Measurements from ENCODE around the gene CIRBP. TPM values are rescaled to one million over a fixed set of nuclear protein-coding genes. Genes with fewer than 3 reads are reported as not detected.

CIRBP gene
- total and polyA plus RNA-seq, 9 of the 15 experiments (the other 6 are each of a cell fraction or from before 2014, with no cell fraction given) = 20.5 to 327 (median 176) TPM

- H4K20me1 ChIP-seq (replicated peaks; ENCODE audit: control insufficient read depth, insufficient read depth, low read length) = peaks cover 20% of the 10 kb centered on the region
- FAIRE-seq (no peak), DNase-seq (ENCODE audit: extremely low read depth in 1 of 4, low spot score in 3 of 4) (no peak), ATAC-seq (no peak)
- ChIA-PET CTCF (ENCODE audit: low intra/inter-chr PET ratio) (interaction anchor here (1.5 kb wide), 1 partner anchor 91 kb away, joined by 7 read pairs; no protein-coding TSS in a partner anchor), POLR2A (interaction anchor here (2.4 kb wide), 1 partner anchor 12 kb away, joined by 21 read pairs; the partner anchor contains the start of gene CIRBP)
- H3K4me1 ChIP-seq (replicated peaks in 1 of 2; ENCODE audit: control insufficient read depth in 2 of 2, insufficient read depth in 2 of 2, low read length in 2 of 2) = peaks cover 11 to 79% of the 10 kb centered on the region in 2 experiments; a peak in 3 of 5 replicates
- H2AFZ ChIP-seq (ENCODE audit: low read depth, low read length) = no peak overlapping the region
- peaks cover 16% of the 10 kb centered on the region for H3K79me2 ChIP-seq (ENCODE audit: control insufficient read depth, insufficient read depth, low read length)
- in situ Hi-C loops (cut with MboI) (no loop called here), intact Hi-C loops (cut with micrococcal nuclease) (no loop called here)
- peaks cover 9 to 11% of the 10 kb centered on the region in 2 experiments; a peak in 3 of 5 replicates for H3K27me3 ChIP-seq (ENCODE audit: control insufficient read depth in 2 of 2, insufficient read depth in 2 of 2, low read length in 2 of 2)
- no TSS peak for BruUV-seq (replicated peaks)
- peaks cover 41% of the 10 kb centered on the region; the same call in 2 of the 3 replicates for H3K36me3 ChIP-seq (ENCODE audit: control insufficient read depth, insufficient read depth, low read length)
- H3K4me2 ChIP-seq (ENCODE audit: insufficient read depth, low read length) = no peak overlapping the region
- TF ChIP-seq RBFOX2 (IDR thresholded peaks at IDR 0.05; ENCODE audit: low read depth, low read length) (peak; percentile 33; the same call in 1 of the 2 replicates), SAFB (IDR thresholded peaks at IDR 0.05; ENCODE audit: borderline replicate concordance, low read depth, low read length) (no peak), ZNF668 (CRISPR knock-in tag; IDR thresholded peaks at IDR 0.05) (no peak), RBM34 (IDR thresholded peaks at IDR 0.05; ENCODE audit: borderline replicate concordance, insufficient read depth, low read length) (no peak), ETV1 (tag; conservative IDR thresholded peaks at IDR 0.05; ENCODE audit: low read depth) (no peak), PCBP1 (IDR thresholded peaks at IDR 0.05; ENCODE audit: low read depth, low read length, poor library complexity, severe bottlenecking) (peak; percentile 4), POLR2G (IDR thresholded peaks at IDR 0.05; ENCODE audit: low read depth, low read length) (peak; percentile 63), FOSL1 (tag; conservative IDR thresholded peaks at IDR 0.05) (no peak), SRSF9 (IDR thresholded peaks at IDR 0.05; ENCODE audit: borderline replicate concordance, low read depth, low read length) (no peak), ETS2 (tag; IDR thresholded peaks at IDR 0.05; ENCODE audit: borderline replicate concordance, poor library complexity, severe bottlenecking) (no peak), EGR1 (conservative IDR thresholded peaks at IDR 0.05) (peak; percentile 56), ILK (tag; IDR thresholded peaks at IDR 0.05; ENCODE audit: borderline replicate concordance, low read depth) (no peak)
- H3K9me1 ChIP-seq (ENCODE audit: control insufficient read depth, insufficient read depth, low read length) = no peaks in the 10 kb centered on the region
- H3K9me3 ChIP-seq (replicated peaks; ENCODE audit: control insufficient read depth, insufficient read depth, low read depth, low read length) = no peaks in the 10 kb centered on the region
- H3K9ac ChIP-seq (ENCODE audit: insufficient read depth in 1 of 2, low read depth in 2 of 2, low read length in 2 of 2) = peak overlapping the region in 1 of 2 experiments; percentile 21; a peak in 1 of 4 replicates
- 75% methylated on average over 25 of the region's 53 CpGs for WGBS (ENCODE audit: insufficient coverage, low coverage, missing lambda C conversion rate)
- H3K4me3 ChIP-seq = no peak overlapping the region
- H3K27ac ChIP-seq (ENCODE audit: extremely low read depth, low read depth, low read length) = no peak overlapping the region
Observed at GRCh38 chr19:1280636-1281568, 11.8 kb downstream of the CIRBP start.

Measured in K562 (cell line).